Stimulated activated CD8-positive, alpha-beta memory T cell treated with anti-CD3 and anti-CD28 coated beads, Interleukin-4, amount 100 ng/mL, for 1 hour (primary cell): ENCODE data around the gene PCDH7.

Source experiments
- DNase-seq, 2 donors: peaks; one replicate each; pipeline ENCODE4 v3.0.0-alpha.2; 2020; ENCODE audit warnings: low read depth in 2 of 2, low spot score in 1 of 2

PCDH7 gene

GRCh38 chr4:30726090-30726675 is 6.0 kb downstream of the PCDH7 start:
- no peak for DNase-seq

DNA sequence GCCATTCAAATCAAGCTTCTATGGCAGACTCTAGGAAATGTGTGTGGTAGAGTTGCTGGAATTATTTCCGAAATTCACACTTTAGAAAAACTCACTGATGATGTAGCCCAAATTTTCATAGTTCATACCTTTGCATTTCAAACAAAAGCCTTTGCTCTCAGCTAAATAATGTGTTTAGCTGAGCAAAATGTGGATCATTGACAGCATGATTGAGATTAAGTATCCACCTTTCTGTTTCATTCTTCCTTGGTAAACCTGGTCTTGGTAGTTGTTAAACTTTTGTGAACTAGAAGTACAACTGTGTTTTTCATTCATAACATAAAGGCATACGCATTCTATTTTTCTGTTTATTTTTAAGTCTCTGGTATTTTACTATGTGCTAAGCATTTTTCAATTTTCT is 7.2 kb downstream of the PCDH7 start:
- no peak for DNase-seq

DNA sequence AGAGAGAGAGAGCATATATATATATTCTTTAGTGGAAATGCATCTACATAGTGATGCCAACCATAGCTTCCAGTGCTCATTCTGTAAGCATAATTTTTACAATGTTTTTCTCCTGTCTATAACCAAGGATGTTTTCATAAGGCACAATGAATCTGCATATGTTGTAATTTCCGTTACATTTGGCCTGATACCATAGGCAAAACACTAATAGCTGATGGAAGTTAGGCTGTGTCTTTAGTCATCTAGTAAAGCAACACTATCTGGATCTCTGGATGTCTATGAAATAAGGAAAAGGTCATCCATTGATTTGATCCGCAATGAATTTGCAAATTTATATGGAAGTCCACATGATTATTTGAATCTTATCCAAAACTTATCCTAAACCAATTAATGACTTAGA is 8.1 kb downstream of the PCDH7 start:
- DNase-seq: no peak

DNA sequence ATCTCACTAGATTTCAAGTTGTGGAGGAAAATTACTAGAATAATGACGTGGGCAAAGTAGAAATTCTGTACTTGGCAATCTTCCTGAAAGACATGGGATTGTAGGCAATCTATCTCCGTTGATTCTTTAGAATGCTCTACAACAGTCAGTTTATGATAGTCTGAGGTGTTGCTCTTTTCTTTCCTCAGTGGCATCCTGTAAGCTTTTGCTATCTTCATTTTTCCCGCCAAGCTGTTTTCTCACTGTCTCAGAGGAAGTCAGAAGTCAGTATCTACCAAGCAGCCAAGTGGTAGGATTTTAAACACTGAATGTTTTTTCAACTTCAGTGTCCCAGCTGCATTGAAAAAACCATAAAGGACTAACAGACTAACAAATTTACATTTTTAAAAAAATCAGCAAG is 23.7 kb downstream of the PCDH7 start:
- no peak for DNase-seq

DNA sequence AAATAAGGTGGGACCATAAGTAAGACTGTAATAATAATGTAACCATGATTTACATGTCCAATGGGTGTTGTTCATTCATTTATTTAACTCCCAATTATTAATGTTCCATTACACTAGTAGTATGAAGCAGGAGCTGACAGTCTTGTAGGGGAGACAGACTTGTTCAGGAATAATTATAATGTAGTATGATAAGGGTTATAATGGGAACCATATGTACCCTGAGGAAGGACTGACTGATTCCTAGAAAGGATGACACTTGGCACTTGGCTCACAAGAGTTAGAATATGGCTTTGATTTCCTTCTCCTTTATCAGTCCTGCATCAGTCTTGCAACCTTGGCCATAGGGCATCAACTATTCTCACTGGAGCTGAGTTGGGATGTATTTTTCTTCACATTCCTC is 24.2 kb downstream of the PCDH7 start:
- no peak for DNase-seq

DNA sequence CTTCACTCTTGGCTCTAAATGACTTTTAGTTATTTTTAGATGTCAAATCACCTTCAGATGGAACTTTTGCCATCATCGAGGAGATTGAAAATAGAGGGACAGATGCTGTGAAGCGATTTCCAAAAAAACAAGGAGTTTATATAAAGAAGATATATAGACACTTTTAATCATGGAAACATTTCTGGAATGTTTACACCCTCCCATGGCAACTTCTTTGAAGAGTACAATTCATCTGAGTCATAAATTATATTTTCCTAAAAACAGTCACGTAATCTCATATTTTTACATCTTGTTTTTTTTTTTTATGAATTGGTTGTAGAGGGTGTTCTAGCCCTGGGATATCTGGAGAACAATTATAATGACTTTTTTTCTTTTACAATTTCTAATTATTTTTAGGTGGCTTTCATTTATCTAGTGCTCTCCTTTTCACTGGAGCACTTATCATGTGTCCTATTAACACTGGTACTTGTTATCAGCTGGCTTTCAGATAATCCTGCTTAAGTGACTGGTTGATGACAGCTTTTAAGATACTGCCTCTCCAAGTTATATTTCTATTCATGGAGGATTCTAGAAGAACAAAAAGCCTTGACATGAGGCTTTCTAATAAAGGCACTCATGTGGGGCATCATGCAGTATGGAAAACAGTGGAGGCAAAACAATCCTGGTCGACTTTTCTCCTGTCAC is 24.9 kb downstream of the PCDH7 start:
- no peak for DNase-seq

DNA sequence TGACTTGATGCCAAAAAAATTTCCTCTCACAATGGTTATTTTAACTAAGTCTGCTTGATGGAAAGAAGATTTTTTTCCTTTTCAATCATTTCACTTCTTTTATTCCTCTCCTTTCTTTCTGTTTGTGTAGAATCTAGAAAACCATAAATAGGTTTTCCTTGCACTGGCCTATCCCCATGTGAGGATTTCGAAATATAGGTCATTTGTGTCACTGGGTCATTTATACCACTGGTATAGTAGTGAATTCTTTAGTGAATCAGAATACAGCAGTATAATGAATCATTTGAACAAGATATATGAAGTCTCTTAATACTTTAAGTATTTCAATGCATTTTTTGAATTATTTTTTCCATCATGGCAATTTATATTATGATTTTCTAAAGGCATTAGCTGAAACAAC is 26.6 kb downstream of the PCDH7 start:
- DNase-seq: no peak

GRCh38 chr4:30753316-30753715 is 33.1 kb downstream of the PCDH7 start:
- no peak for DNase-seq

DNA sequence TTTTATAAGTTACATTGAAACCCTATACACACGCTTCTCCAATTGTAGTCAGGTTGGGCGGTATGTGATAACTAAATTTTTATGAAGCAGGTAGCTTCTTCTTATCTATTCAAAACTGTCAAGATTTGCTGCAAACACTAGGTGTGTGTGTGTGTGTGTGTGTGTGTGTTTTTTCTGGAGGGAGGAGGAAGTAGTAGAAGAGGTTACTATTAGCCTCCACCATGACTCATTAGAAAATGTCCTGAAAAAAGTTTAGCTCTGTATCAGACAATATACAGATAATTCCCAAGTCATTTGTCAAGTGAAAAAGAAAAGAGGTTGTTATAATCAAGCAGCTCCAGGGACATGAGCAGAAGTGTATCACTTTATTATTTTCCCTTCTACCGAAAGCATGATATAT is 33.9 kb downstream of the PCDH7 start:
- DNase-seq: no peak

DNA sequence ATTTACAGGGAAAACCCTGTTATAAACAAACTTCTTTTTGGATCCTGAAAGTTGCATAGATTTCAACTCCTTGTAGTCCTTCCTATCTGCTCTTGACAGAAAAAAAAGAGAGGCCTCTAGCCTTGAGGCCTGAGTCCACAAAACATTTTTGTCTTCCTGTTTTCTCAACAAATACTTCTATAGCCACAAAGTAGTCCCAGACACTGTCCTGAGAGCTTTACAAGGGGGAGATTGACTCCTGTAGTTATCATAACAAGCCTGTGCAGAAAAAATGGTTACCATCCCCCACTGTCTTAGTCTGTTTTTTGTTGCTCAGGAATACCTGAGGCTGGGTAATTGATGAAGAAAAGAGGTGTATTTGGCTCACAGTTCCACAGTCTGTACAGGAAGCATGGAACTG is 35.2 kb downstream of the PCDH7 start:
- DNase-seq: no peak

DNA sequence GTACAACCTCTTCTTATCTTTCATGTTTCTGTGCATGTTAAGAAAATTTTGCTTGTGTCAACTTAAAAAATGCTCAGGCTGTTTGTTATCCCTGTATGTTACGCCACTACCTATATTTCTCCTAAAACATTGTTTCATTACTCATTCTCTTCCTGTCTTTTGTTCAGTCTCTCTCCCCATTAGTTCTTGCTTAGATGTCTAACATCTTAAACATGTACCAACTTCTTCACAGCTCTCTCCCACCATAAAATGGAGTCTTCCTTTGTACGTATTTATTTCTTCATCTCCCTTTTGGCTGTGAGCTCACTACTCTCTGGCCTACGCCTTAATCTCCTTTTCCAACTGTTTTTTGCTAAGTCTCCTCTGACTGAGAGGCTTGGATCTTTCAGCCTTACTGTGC is 36.4 kb downstream of the PCDH7 start:
- no peak for DNase-seq

GRCh38 chr4:30757357-30757756 is 37.2 kb downstream of the PCDH7 start:
- no peak for DNase-seq

- DNase-seq: no peak
These were observed 40.4 kb downstream of the PCDH7 start for GRCh38 chr4:30760551-30760950.

GRCh38 chr4:30763321-30763727 is 43.2 kb downstream of the PCDH7 start:
- DNase-seq: no peak

- DNase-seq: no peak
These were observed 44.9 kb downstream of the PCDH7 start for GRCh38 chr4:30765022-30765421.

DNA sequence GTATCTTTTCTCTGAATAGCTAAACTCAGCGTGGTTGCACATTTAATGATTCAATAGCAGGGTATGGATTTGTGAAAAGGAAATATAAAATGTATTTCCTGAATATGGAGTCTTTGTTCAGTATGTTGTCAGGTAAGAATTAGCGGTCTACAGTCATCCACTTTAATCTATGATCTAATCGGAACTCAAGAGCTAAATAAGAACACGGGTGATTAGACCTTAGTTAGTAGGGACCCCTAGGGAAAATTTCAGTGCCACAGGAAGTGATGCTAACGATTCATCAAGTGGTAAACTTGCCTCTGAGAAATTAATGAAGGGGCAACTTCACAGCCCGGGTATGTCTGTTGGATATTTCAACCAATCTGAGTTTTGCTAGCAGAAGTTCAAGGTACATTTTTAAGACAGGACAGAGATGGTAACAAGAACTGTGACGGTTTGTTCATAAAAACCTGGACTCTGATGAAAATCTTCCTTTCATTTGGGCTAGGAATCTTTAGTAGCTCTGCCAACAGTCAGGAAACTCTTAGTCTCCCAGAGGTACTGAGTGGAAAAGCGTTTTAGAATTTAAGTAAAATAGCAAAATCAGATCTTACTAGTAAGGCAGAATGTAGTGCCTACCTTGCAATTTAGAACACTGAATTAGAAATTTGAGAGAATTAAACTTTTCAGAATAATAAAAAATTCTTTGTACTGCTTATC is 47.1 kb downstream of the PCDH7 start:
- no peak for DNase-seq

DNA sequence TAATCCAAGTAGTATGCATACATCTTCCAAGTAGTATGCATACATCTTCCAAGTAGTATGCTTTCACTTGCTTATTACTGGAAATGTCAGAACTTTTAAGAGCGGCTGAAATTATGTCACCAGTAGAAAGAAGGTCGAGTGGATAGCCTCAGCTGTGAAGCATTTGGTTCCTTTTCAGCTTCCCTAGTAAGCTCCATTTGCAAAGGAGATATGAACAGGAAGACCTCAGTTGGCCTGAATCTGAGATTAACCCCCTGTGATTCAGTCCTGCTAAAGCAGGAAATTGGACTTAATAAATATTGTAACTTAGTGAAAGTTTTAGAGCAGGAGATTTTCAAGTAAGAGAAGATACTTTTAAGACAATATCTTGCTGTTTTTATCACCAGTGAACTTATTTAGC is 48.1 kb downstream of the PCDH7 start:
- no peak for DNase-seq

DNA sequence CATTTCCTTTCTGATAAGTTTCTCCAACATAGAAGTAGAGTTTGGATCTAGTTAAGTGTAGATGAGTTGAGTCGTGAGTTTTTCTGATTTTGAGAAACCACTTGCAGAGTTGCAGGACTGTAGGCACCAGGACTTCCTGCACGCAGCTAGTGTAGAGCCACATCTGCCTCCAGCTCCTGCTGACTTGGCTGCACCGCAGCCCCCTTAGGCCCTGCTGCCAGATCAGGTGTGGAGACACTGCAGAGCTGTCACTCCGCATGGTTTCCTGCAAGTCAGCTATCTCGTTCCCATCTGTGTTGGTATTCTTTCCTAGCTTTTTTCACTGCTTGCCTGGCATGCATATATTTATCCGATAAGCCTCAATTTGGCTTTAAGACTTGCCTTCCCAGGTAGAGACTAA is 48.9 kb downstream of the PCDH7 start:
- no peak for DNase-seq

DNA sequence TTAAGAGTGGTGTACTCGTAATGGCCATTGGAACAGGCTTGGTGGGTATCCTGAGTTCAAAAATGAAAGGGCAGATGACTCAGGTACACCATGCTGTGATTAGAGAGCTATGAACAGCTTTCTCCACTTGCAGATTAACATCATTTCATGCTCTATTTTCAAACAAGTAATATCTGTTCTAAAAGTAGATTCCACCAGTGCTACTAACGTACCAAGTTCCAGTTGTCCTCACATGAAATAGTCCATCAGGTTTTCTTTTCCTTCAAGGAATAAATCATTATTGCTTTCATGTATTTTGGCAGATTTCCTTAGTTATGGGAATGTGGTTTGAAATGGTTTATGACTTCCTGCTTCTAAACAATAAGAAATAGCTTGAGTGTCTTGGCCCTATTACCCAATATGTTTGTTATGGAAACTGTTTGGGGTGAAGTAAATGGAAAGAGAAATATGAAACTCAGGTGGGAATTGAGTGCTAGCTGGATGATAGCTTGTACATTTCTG is 49.9 kb downstream of the PCDH7 start:
- no peak for DNase-seq

DNA sequence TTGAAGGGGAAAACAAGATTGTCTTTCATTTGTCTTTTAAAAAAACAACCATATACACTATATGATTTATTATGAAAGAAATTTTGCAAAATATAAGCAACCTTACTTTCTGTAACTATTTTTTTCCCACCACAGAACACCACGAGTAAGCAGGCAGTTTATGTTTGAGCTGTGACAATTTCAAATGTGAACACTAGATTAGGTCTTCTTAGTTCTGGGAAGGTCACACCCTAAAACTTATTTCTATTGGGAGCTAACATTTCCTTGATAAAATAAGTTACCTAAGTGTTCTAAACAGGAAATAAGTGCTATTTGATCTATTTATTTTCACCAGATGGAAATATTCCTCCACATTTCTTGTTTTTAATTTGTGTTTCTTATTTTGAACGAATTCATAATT is 50.6 kb downstream of the PCDH7 start:
- DNase-seq: no peak

- DNase-seq: no peak
These were observed 56.3 kb downstream of the PCDH7 start for GRCh38 chr4:30776451-30776850.

- no peak for DNase-seq
These were observed 56.8 kb downstream of the PCDH7 start for GRCh38 chr4:30776921-30777415.
